NCI-H82 (cell line): Measurements from ENCODE around the gene RNU1-3.
"Not testable (repeated sequence)": the region's sequence is repeated elsewhere in the genome, so short reads cannot be mapped to it uniquely, and the experiment has no call there.

Experiments
- DNase-seq: peaks from one replicate; lab custom pipeline; 2025; lab: John Stamatoyannopoulos, UW

Gene RNU1-3

DNA sequence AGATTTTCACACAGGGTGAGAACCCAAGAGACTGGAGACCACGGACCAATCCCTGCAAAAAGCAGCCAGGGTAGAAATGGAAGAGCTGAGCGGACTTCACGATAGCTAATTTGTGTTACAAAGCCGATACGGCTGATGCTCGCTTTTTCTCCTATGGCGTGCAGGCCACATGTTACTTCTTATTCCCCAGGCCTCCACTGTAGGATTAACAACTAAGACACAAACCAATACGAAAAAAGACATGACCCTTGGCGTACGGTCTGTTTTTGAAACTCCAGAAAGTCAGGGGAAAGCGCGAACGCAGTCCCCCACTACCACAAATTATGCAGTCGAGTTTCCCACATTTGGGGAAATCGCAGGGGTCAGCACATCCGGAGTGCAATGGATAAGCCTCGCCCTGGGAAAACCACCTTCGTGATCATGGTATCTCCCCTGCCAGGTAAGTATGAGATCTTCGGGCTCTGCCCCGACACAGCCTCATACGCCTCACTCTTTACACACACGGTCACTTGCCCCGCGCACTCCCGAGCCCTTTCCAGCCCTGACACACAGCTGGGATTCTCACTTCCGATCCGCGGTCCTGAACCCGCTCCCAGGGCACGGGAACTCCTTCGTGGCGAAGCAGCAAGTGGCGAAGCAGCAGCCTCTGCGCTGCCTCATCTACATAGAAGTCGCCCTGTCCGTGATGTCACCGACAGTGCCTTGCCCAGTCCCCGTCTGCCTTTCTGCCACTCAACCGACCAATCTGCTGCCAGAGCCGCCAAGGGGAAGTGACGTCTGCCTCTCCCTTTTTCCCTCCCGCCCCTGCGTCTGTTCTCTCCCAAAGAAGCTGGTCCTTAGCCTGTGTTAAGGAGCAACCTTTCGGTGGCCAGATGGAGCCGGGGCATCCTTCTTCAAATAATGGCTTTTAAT lies at the start of gene RNU1-3:
Gene RNU1-3 (minus strand): TSS at position 447 of the 912 bp plus-strand sequence.
- not testable (repeated sequence) for DNase-seq

GRCh38 chr1:16713480-16713879 lies 46.7 kb upstream of the RNU1-3 start:
- not testable (repeated sequence) for DNase-seq

- DNase-seq, result not testable (repeated sequence)
These were observed 46.2 kb upstream of the RNU1-3 start for GRCh38 chr1:16712984-16713383.

DNA sequence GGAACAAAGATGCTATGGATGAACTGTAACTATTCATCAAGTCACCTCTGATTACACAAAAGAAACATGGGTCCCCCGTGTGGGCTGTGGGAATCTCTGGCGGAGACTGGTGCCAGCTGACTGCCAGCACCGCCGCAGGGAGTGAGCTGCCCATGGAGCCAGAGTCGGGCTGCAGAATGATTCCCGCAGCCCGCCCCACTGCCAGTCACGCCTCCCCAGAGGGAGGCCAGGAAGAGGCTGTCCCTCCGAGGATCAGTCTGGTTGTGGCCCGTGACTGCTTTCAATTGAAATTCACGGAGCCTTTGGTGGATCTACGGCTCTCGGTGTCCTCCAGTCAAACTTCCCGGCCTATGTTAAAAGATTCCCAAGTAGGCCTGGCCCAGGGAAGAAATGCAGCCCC lies 45.8 kb upstream of the RNU1-3 start:
- not testable (repeated sequence) for DNase-seq

DNA sequence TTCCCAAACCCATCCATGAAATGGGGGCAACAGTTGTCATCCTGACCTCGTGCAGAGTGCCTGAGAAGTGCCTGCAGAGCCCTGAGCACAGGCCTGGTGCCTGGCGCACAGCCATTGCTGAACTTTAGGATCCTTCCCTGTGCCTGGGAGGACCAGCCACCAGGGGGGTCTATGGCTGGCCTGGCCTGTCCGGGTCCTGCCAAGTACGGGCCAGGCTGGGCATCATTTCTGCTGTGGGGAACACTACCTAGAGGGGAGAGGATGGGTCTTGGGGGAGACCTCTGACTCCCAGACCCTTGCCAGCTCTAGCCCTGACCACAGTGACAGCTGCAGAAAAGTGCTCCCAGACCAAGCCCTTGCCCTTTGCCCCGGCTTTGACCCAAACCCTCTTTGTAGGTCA lies 45.4 kb upstream of the RNU1-3 start:
- DNase-seq, result not testable (repeated sequence)

DNA sequence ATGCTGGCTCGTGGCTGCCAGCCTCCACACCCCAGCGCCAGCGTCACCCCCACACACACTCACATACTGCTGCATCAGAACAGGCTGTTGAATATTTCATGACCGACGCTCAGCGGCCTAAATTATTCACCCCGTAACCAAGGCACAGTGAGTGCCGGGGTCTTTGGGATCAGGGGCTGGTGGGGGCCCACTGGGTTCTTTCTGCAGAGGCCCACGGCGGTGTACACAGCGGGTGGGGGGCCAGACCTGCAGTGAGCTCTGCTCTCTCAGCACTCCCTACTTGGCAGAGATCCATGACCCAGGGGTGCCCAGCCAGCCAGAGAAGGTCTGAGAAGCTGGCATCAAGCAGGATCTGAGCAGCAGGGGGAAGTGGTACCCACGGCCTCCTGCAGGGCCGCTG lies 43.9 kb upstream of the RNU1-3 start:
- not testable (repeated sequence) for DNase-seq

GRCh38 chr1:16709659-16710087 lies 42.9 kb upstream of the RNU1-3 start:
- peak; percentile 78 for DNase-seq

GRCh38 chr1:16708704-16709103 lies 42.0 kb upstream of the RNU1-3 start:
- not testable (repeated sequence) for DNase-seq

DNA sequence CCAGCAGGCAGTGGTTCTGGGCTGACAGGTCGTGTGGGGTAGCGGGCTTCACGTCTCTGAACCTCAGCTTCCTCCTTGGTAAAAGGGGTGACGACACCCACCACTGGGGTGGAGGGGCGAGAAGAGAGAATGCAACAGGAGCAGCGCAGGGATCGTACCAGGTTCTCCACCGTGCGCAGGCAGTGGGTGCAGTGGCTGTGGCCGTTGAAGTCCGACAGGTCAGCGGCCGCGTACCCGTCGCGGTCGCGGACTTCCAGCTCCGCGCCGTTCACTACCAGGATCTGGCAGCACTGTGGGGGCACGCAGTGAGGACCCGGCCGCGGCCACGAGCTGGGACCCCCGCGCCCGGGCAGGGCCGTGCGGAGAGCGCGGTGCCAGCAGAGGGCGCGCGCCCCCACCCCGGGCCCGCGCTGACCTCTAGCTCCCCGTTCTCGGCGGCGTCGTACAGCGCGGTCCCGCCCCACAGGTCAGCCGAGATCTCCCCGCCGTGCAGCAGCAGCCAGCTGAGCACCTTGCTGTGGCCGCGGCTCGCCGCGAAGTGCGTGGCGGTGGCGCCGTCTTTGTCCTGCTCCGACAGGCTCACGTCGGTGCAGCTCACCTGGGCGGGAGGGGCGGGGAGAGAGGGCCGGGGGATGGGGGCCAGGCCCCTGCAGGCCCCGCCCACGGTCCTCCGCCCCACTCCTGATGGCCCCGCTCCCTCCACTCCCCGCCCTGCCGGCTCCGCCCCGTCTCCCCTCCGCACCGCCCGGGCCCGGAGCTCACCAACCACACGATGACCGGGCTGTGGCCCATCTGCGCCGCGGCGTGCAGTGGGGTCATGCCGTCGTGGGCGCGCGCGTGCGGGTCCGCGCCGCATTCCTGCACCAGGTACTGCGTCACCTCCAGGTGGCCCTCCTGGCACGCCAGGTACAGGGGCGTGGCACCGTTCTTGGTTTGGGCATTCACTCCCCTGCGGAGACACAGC lies 40.7 kb upstream of the RNU1-3 start:
- DNase-seq, result not testable (repeated sequence)

DNA sequence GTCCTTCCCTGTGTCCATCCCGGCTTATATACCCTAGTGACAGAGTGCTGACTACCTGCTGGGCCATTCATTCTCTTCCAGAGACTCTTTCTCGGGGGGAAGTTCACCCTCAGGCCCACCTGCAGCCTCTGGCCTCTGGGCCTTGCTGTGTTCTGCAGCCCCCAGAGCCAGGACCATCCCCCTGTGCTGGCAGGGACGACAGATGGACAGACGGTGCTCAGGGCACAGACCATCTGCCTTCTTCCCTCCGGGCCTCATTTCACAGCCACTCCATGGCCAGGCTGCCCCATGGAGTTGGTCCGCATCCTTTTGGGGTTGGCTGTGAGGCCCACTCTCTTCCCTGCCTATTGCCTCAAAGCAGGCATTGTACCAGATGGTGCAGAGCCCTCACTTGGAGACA lies 39.6 kb upstream of the RNU1-3 start:
- peak; percentile 82 for DNase-seq

DNA sequence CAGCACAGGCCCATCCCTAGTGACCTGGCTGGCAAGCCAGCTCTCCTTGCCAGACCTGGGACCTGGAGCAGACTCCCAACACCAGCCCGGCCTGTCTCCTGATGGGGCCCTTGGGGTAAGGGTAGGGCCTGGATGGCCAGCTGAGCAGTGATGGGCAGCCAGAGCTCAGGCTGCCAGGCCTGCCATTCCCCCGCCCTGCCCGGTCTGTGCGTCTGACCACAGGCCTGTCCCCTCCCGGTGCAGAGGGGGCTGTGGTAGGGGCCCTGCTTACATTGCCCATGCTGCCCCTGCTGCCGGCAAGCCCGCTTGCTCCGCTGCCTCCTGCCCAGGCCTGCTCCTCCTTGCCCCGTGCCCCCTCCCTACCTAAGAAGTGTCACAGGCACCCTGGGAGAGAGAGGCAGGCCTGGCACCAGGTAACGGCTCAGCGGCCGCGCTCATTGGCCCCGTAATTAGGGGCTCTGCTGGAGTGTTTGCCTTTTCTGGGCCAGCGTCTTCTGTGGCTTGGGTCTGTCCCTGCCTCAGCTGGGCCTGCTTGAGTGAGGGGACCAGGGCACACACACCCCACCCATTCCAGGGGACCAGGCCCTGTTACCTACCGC lies 37.9 kb upstream of the RNU1-3 start:
- not testable (repeated sequence) for DNase-seq

DNA sequence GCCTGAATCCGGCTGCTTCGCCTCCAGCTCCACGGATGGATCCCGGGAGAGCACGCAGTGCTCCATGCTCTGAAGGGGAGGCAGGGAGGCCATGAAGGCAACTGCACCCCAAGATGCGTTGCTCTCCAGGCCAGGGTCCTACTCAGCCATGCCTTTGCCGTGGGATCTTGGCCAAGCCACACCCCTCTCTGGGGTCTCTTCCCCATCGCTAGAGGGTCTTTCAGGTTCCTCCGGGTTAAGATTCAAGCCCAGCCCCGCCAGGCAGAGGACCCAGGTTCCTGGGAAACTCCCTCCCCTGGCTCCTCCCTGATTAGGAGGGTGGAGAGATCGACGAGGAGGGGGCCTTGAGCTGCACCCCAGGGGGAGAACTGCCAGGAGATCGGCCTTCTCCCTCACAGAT lies 37.3 kb upstream of the RNU1-3 start:
- DNase-seq, result not testable (repeated sequence)

DNA sequence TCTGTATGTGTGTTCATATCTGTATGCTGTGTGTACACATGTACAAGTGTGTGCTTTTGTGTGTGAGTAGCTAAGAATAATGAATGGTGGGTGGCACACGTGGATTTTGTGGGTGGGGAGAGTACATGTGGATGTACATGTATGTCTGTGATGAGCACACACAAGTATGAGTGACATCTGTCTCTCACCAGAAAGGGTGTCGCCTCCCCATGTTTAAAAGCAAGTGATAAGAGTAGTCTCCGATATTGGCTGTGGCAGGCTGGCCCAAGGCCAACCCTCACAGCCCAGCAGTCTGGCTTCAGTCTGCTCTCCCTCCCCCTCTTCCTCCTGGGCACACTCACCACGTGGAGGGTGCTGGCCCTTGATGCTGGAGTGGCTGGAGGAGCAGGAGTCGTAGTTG lies 36.9 kb upstream of the RNU1-3 start:
- peak; percentile 69 for DNase-seq

DNA sequence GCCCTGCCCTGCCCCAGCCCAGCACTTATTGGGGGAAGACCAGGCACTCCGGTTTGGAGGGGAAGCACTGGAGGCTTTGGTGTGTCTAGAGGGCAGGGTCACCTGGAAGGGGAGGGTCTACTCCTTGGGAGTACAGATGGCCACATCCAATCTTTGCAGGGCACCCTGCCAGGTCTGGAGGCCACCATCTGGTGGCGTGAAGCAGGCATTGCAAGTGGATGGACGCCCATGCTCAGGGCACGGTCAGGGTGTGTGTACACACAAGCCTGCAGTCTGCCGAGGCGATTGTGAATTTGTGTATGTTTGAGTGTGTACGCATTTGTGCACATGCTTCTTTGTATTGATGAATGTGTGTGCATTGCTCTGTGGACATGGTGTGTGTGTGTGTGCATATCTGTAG lies 36.4 kb upstream of the RNU1-3 start:
- not testable (repeated sequence) for DNase-seq

GRCh38 chr1:16702280-16702679 lies 35.5 kb upstream of the RNU1-3 start:
- DNase-seq, result not testable (repeated sequence)

DNA sequence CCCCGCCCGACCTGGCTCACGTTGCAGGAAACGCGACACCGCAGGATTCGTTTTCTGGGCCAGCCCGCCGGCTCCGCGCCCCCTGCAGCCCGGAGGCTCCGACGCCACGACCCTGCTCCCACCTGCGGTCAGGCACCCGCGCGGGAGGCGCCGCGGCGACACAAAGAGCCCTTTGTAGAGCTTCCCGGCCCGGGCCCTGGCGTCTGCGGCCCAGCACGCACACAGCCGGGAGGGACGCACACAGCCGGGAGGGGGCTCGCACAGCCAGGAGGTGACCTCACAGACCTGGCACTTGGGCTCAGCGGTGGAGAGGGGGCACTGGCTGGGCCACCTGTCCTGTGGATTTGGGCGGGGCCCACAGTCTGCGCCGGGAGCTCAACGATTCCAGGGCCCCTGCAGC lies 34.4 kb upstream of the RNU1-3 start:
- DNase-seq, result not testable (repeated sequence)

- not testable (repeated sequence) for DNase-seq
These were observed 33.6 kb upstream of the RNU1-3 start for GRCh38 chr1:16700138-16700895.

- DNase-seq, result not testable (repeated sequence)
These were observed 32.7 kb upstream of the RNU1-3 start for GRCh38 chr1:16699440-16699839.

DNA sequence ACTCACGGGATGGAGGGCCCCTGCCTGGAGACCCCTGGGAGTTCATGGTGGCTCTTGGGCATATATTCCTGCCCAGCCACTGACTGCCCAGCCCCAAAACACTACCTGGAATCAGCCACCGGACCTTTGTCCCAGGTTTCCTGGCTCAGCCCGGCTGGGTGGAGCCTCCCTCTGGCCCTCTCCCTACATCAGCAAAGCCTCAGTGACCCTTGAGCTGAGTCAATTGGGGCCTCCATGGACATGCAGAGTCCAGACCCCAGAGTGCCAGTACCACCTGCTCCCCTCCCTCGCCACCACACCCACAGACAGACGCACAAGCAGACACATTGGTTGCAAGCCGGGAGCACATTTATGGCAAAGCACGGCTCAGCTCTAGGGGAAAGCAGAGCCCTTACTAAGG lies 30.4 kb upstream of the RNU1-3 start:
- DNase-seq, result not testable (repeated sequence)

GRCh38 chr1:16696507-16697150 lies 29.9 kb upstream of the RNU1-3 start:
- DNase-seq, result not testable (repeated sequence)

GRCh38 chr1:16694308-16694702 lies 27.6 kb upstream of the RNU1-3 start:
- not testable (repeated sequence) for DNase-seq
